ENCODE measurements around the gene MED25.

The MED25 gene

GRCh38 chr19:49799271-49799797, 18.8 kb upstream of the MED25 start:
- no peak for DNase-seq

- DNase-seq, result no peak
These were observed 18.2 kb upstream of the MED25 start for GRCh38 chr19:49799798-49800376.

- DNase-seq, result no peak
These were observed 17.3 kb upstream of the MED25 start for GRCh38 chr19:49800771-49801170.

- no peak for DNase-seq
These were observed 16.6 kb upstream of the MED25 start for GRCh38 chr19:49801401-49801888.

GRCh38 chr19:49801966-49802661, 16.0 kb upstream of the MED25 start:
- no peak for DNase-seq

- DNase-seq, result no peak
These were observed 15.1 kb upstream of the MED25 start for GRCh38 chr19:49802836-49803528.

GRCh38 chr19:49803529-49803856, 14.6 kb upstream of the MED25 start:
- no peak for DNase-seq

GRCh38 chr19:49805822-49806619, 12.1 kb upstream of the MED25 start:
- no peak for DNase-seq

GRCh38 chr19:49806620-49806959, 11.5 kb upstream of the MED25 start:
- DNase-seq, result no peak

GRCh38 chr19:49807058-49807903, 10.8 kb upstream of the MED25 start:
- no peak for DNase-seq

GRCh38 chr19:49807904-49808675, 10.0 kb upstream of the MED25 start:
- DNase-seq, result no peak

GRCh38 chr19:49808711-49809159, 9.4 kb upstream of the MED25 start:
- peak; percentile 23 for DNase-seq

- DNase-seq, result no peak
These were observed 8.7 kb upstream of the MED25 start for GRCh38 chr19:49809160-49809940.

GRCh38 chr19:49809941-49810389, 8.1 kb upstream of the MED25 start:
- no peak for DNase-seq

GRCh38 chr19:49811328-49811727, 6.8 kb upstream of the MED25 start:
- no peak for DNase-seq

GRCh38 chr19:49812452-49812996, 5.6 kb upstream of the MED25 start:
- no peak for DNase-seq

- peak; percentile 99 for DNase-seq
These were observed 4.9 kb upstream of the MED25 start, which contains the start of gene FUZ for GRCh38 chr19:49812997-49813861. TSS of gene FUZ (minus strand) at chr19:49813292. CDS start at chr19:49813106, 186 bp downstream.

- DNase-seq, result no peak
These were observed 4.1 kb upstream of the MED25 start for GRCh38 chr19:49814010-49814409.

- no peak for DNase-seq
These were observed 1.5 kb upstream of the MED25 start for GRCh38 chr19:49816590-49816989.

Data from NCI-H146 (cell line).